HEK293 (cell line): ENCODE measurements around the gene MC1R.

ENCODE experiments used
- CTCF ChIA-PET: fragments of 350-600 bp; formaldehyde crosslinking; extraction: SDS; loops from one replicate; lab custom pipeline; 2021; ENCODE audit warnings: antibody characterized with exemption; lab: Yijun Ruan, JAX
- POLR2A ChIA-PET: fragments of 300-600 bp; formaldehyde crosslinking; extraction: SDS; loops from one replicate; lab custom pipeline; 2020; ENCODE audit warnings: antibody characterized with exemption, inconsistent platforms; lab: Yijun Ruan, JAX
- H3K27ac ChIP-seq: fragments of 200-500 bp; sonication (Bioruptor generic); 2 replicates; pipeline ENCODE4 v1.5.1; 2014; ENCODE audit warnings: low read depth, low read length, control low read depth, inconsistent platforms; ENCODE audit errors: extremely low read depth
- H3K36me3 ChIP-seq, 2 experiments: fragments of 200-500 bp in 1 of 2; sonication (Bioruptor generic) in 1 of 2; 1 replicate in 1 of 2; 2 replicates in 1 of 2; pipeline ENCODE4 v1.5.1; 2014 to 2017; ENCODE audit warnings: inconsistent platforms in 2 of 2, low read length in 2 of 2; ENCODE audit not compliant: control insufficient read depth in 2 of 2, insufficient read depth in 1 of 2
- H3K4me1 ChIP-seq: fragments of 200-500 bp; sonication (Bioruptor generic); 2 replicates; pipeline ENCODE4 v1.5.1; 2014; ENCODE audit warnings: mild to moderate bottlenecking, low read length, inconsistent platforms; ENCODE audit not compliant: control insufficient read depth, insufficient read depth
- H3K4me3 ChIP-seq: 2 replicates; pipeline ENCODE4 v1.5.1; 2011; ENCODE audit warnings: low read depth, mild to moderate bottlenecking, control low read depth, low read length, moderate library complexity
- H3K9me3 ChIP-seq: fragments of 200-500 bp; sonication (Bioruptor generic); 2 replicates; pipeline ENCODE4 v1.5.1; 2014; ENCODE audit warnings: low read depth, low read length, inconsistent platforms; ENCODE audit not compliant: control insufficient read depth, insufficient read depth
- GLIS2 ChIP-seq: fragments of 450-650 bp; formaldehyde crosslinking; IDR thresholded peaks from 2 replicates; pipeline ENCODE4 v1.5.1; 2016; ENCODE audit warnings: missing biosample characterization, missing genetic modification characterization
- IKZF3 ChIP-seq: fragments of 450-650 bp; IDR thresholded peaks from 2 replicates; pipeline ENCODE4 v1.5.0; 2018; ENCODE audit warnings: missing biosample characterization, mild to moderate bottlenecking, missing genetic modification characterization, moderate library complexity
- KLF9 ChIP-seq: fragments of 450-650 bp; formaldehyde crosslinking; IDR thresholded peaks from 2 replicates; pipeline ENCODE4 v1.5.1; 2016; ENCODE audit warnings: missing biosample characterization, missing genetic modification characterization, low read depth
- OVOL3 ChIP-seq: fragments of 450-650 bp; formaldehyde crosslinking; IDR thresholded peaks from 2 replicates; pipeline ENCODE4 v1.5.1; 2016; ENCODE audit warnings: missing biosample characterization, missing genetic modification characterization
- PRDM1 ChIP-seq: fragments of 450-650 bp; formaldehyde crosslinking; IDR thresholded peaks from 2 replicates; pipeline ENCODE4; 2016; ENCODE audit warnings: missing biosample characterization, missing genetic modification characterization
- SALL2 ChIP-seq: fragments of 450-650 bp; formaldehyde crosslinking; IDR thresholded peaks from 2 replicates; pipeline ENCODE4 v1.5.0; 2017; ENCODE audit warnings: missing biosample characterization, mild to moderate bottlenecking, missing genetic modification characterization, borderline replicate concordance
- SCRT1 ChIP-seq: fragments of 450-650 bp; formaldehyde crosslinking; IDR thresholded peaks from 2 replicates; pipeline ENCODE4 v1.5.1; 2016; ENCODE audit warnings: missing biosample characterization, missing genetic modification characterization, borderline replicate concordance
- SP7 ChIP-seq: fragments of 450-650 bp; formaldehyde crosslinking; IDR thresholded peaks from 2 replicates; pipeline ENCODE4 v1.5.1; 2016; ENCODE audit warnings: missing biosample characterization, missing genetic modification characterization
- TRIM28 ChIP-seq: IDR thresholded peaks from 2 replicates; pipeline ENCODE4 v1.6.1; 2011; ENCODE audit warnings: low read length, control low read depth, borderline replicate concordance
- ZBTB20 ChIP-seq: fragments of 450-650 bp; formaldehyde crosslinking; IDR thresholded peaks from 2 replicates; pipeline ENCODE4 v1.5.1; 2016; ENCODE audit warnings: missing biosample characterization, missing genetic modification characterization
- ZNF114 ChIP-seq: fragments of 450-650 bp; formaldehyde crosslinking; IDR thresholded peaks from 2 replicates; pipeline ENCODE4 v1.5.0; 2017; ENCODE audit warnings: missing biosample characterization, missing genetic modification characterization
- ZNF133 ChIP-seq: fragments of 450-650 bp; formaldehyde crosslinking; IDR thresholded peaks from 2 replicates; pipeline ENCODE4 v1.5.1; 2016; ENCODE audit warnings: missing biosample characterization, missing genetic modification characterization
- ZNF155 ChIP-seq: fragments of 450-650 bp; formaldehyde crosslinking; IDR thresholded peaks from 2 replicates; pipeline ENCODE4 v1.5.1; 2016; ENCODE audit warnings: missing biosample characterization, missing genetic modification characterization
- ZNF302 ChIP-seq: fragments of 450-650 bp; formaldehyde crosslinking; IDR thresholded peaks from 2 replicates; pipeline ENCODE4 v1.5.1; 2016; ENCODE audit warnings: missing biosample characterization, missing genetic modification characterization, low read depth
- ZNF335 ChIP-seq: fragments of 450-650 bp; formaldehyde crosslinking; conservative IDR thresholded peaks from 2 replicates; pipeline ENCODE4 v1.5.1; 2016; ENCODE audit warnings: missing biosample characterization, missing genetic modification characterization
- ZNF341 ChIP-seq: fragments of 450-650 bp; formaldehyde crosslinking; IDR thresholded peaks from 2 replicates; pipeline ENCODE4; 2016; ENCODE audit warnings: low read depth, missing biosample characterization, missing genetic modification characterization
- ZNF37A ChIP-seq: fragments of 450-650 bp; IDR thresholded peaks from 2 replicates; pipeline ENCODE4 v1.5.1; 2018; ENCODE audit warnings: missing biosample characterization, missing genetic modification characterization
- ZNF394 ChIP-seq: fragments of 450-650 bp; formaldehyde crosslinking; IDR thresholded peaks from 2 replicates; pipeline ENCODE4 v1.5.1; 2016; ENCODE audit warnings: missing biosample characterization, missing genetic modification characterization, mild to moderate bottlenecking, moderate library complexity, borderline replicate concordance
- ZNF426 ChIP-seq: fragments of 450-650 bp; formaldehyde crosslinking; IDR thresholded peaks from 2 replicates; pipeline ENCODE4 v1.5.1; 2017; ENCODE audit warnings: missing biosample characterization, missing genetic modification characterization, mild to moderate bottlenecking, inconsistent platforms, moderate library complexity
- ZNF501 ChIP-seq: fragments of 450-650 bp; formaldehyde crosslinking; IDR thresholded peaks from 2 replicates; pipeline ENCODE4 v1.5.1; 2016; ENCODE audit warnings: missing biosample characterization, missing genetic modification characterization
- ZNF529 ChIP-seq: fragments of 450-650 bp; formaldehyde crosslinking; IDR thresholded peaks from 2 replicates; pipeline ENCODE4 v1.5.1; 2017; ENCODE audit warnings: missing genetic modification characterization, missing biosample characterization; ENCODE audit not compliant: insufficient replicate concordance
- ZNF600 ChIP-seq: fragments of 450-650 bp; formaldehyde crosslinking; IDR thresholded peaks from 2 replicates; pipeline ENCODE4 v1.5.1; 2016; ENCODE audit warnings: missing biosample characterization, missing genetic modification characterization
- ZNF626 ChIP-seq: fragments of 450-650 bp; sonication (Bioruptor Pico); formaldehyde crosslinking; IDR thresholded peaks from 2 replicates; pipeline ENCODE4 v1.5.1; 2018; ENCODE audit warnings: missing biosample characterization, missing genetic modification characterization, inconsistent platforms
- ZNF747 ChIP-seq: fragments of 450-650 bp; formaldehyde crosslinking; IDR thresholded peaks from 2 replicates; pipeline ENCODE4 v1.5.1; 2016; ENCODE audit warnings: missing biosample characterization, missing genetic modification characterization
- ZNF776 ChIP-seq: fragments of 450-650 bp; formaldehyde crosslinking; IDR thresholded peaks from 2 replicates; pipeline ENCODE4 v1.5.0; 2017; ENCODE audit warnings: missing biosample characterization, missing genetic modification characterization, borderline replicate concordance
- TF ChIP-seq, protein P1 (sequence below): fragments of 450-650 bp; formaldehyde crosslinking; IDR thresholded peaks from 2 replicates; pipeline ENCODE4 v1.5.1; 2016; ENCODE audit warnings: missing biosample characterization, missing genetic modification characterization
- TF ChIP-seq, protein P2 (sequence below): fragments of 450-650 bp; formaldehyde crosslinking; IDR thresholded peaks from 2 replicates; pipeline ENCODE4 v1.5.1; 2017; ENCODE audit warnings: missing biosample characterization, missing genetic modification characterization
- TF ChIP-seq, protein P3 (sequence below): fragments of 450-650 bp; formaldehyde crosslinking; optimal IDR thresholded peaks from 2 replicates; pipeline ENCODE3; 2016; ENCODE audit warnings: missing biosample characterization, mild to moderate bottlenecking, missing genetic modification characterization
- TF ChIP-seq, protein P4 (sequence below): fragments of 450-650 bp; formaldehyde crosslinking; IDR thresholded peaks from 2 replicates; pipeline ENCODE4 v1.5.1; 2016; ENCODE audit warnings: missing biosample characterization, missing genetic modification characterization
- TF ChIP-seq, protein P5 (sequence below): fragments of 450-650 bp; formaldehyde crosslinking; IDR thresholded peaks from 2 replicates; pipeline ENCODE4 v1.5.1; 2017; ENCODE audit warnings: missing biosample characterization, missing genetic modification characterization

The MC1R gene

DNA sequence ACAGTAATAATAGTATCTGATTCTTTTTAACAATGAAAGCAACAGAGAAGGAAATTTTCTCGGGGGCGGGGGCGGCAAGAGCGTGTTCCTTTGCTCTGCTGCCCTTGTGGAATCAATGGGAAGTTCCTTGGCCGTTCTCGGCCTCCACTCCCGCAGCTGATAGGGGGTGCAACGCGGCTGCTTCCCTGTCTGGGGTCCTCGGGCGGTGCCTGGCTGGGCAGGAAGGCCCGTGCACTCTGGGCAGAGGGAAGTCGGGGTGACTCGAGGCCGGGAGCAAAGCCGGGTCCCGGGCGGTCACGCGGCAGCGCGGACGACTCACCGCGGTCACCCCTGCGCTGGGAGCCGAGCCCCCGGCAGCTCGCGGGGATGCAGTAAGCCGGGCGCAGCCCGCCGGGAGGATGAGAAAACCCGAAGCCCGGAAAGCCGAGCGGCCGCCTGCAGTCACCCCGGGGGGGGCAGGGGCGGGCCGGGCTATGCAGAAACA, 7.0 kb downstream of the MC1R start (continued):
- TF ChIP-seq, protein P1, sequence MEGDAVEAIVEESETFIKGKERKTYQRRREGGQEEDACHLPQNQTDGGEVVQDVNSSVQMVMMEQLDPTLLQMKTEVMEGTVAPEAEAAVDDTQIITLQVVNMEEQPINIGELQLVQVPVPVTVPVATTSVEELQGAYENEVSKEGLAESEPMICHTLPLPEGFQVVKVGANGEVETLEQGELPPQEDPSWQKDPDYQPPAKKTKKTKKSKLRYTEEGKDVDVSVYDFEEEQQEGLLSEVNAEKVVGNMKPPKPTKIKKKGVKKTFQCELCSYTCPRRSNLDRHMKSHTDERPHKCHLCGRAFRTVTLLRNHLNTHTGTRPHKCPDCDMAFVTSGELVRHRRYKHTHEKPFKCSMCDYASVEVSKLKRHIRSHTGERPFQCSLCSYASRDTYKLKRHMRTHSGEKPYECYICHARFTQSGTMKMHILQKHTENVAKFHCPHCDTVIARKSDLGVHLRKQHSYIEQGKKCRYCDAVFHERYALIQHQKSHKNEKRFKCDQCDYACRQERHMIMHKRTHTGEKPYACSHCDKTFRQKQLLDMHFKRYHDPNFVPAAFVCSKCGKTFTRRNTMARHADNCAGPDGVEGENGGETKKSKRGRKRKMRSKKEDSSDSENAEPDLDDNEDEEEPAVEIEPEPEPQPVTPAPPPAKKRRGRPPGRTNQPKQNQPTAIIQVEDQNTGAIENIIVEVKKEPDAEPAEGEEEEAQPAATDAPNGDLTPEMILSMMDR, result peak; percentile 59
- TF ChIP-seq ZNF600 (no peak), ZNF302 (no peak), GLIS2 (peak; percentile 86; the same call in 1 of the 2 replicates), IKZF3 (tag by site-specific recombination) (0 out of 2 replicates have a peak, but pooled peaks have one; percentile 42), ZNF341 (peak; percentile 91), ZNF501 (tag by site-specific recombination) (no peak), ZNF335 (tag by site-specific recombination) (0 out of 2 replicates have a peak, but pooled peaks have one; percentile 65), ZNF114 (tag by site-specific recombination) (no peak), ZBTB20 (tag by site-specific recombination) (peak; percentile 80), ZNF776 (tag by site-specific recombination) (no peak), KLF9 (no peak), ZNF426 (no peak), ZNF37A (tag by site-specific recombination) (no peak), ZNF155 (tag by site-specific recombination) (no peak), SP7 (tag by site-specific recombination) (no peak), OVOL3 (no peak), PRDM1 (no peak)
- TF ChIP-seq, protein P2, sequence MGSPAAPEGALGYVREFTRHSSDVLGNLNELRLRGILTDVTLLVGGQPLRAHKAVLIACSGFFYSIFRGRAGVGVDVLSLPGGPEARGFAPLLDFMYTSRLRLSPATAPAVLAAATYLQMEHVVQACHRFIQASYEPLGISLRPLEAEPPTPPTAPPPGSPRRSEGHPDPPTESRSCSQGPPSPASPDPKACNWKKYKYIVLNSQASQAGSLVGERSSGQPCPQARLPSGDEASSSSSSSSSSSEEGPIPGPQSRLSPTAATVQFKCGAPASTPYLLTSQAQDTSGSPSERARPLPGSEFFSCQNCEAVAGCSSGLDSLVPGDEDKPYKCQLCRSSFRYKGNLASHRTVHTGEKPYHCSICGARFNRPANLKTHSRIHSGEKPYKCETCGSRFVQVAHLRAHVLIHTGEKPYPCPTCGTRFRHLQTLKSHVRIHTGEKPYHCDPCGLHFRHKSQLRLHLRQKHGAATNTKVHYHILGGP (tag by site-specific recombination), result no peak
- TF ChIP-seq, protein P3, sequence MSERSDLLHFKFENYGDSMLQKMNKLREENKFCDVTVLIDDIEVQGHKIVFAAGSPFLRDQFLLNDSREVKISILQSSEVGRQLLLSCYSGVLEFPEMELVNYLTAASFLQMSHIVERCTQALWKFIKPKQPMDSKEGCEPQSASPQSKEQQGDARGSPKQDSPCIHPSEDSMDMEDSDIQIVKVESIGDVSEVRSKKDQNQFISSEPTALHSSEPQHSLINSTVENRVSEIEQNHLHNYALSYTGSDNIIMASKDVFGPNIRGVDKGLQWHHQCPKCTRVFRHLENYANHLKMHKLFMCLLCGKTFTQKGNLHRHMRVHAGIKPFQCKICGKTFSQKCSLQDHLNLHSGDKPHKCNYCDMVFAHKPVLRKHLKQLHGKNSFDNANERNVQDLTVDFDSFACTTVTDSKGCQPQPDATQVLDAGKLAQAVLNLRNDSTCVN (tag by site-specific recombination), result peak; percentile 62

DNA sequence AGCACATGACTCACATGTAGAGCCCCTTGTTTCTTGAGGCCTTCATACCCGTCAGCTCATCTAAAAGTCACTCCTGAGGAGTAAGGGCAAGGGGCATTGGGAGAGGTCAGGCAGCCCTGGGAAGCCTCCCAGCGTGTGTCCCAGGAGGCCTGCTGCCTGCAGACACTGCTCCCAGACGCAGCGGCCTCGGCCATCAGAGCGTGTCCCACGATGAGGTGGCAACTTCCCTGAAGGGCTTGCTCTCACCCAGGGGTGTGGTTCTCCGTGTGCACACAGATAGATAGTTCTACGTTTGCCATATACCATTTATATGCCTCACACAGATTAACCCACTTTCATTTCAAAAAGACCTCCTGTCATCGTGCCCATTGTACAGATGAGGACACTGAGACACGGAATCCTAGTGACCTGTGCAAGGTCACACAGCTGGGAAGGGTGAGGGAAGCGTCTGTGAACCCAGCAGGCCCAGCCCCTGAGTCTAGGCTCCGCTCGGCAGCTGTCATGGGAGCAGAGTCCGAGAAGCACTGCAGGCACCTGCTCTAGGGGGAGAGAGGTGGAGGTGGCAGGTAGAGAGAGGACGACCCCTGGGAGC, 12.7 kb downstream of the MC1R start:
- ChIA-PET CTCF (interaction anchor here (1.1 kb wide), 1 partner anchor 21 kb away, joined by 3 read pairs; no protein-coding TSS in a partner anchor), POLR2A (interaction anchor here (1.3 to 1.8 kb wide), 2 partner anchors 9 to 34 kb away, joined by 4 to 9 read pairs; partner anchors contain the start of gene TUBB3)
- TF ChIP-seq, protein P4, sequence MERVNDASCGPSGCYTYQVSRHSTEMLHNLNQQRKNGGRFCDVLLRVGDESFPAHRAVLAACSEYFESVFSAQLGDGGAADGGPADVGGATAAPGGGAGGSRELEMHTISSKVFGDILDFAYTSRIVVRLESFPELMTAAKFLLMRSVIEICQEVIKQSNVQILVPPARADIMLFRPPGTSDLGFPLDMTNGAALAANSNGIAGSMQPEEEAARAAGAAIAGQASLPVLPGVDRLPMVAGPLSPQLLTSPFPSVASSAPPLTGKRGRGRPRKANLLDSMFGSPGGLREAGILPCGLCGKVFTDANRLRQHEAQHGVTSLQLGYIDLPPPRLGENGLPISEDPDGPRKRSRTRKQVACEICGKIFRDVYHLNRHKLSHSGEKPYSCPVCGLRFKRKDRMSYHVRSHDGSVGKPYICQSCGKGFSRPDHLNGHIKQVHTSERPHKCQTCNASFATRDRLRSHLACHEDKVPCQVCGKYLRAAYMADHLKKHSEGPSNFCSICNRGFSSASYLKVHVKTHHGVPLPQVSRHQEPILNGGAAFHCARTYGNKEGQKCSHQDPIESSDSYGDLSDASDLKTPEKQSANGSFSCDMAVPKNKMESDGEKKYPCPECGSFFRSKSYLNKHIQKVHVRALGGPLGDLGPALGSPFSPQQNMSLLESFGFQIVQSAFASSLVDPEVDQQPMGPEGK (tag by site-specific recombination), result no peak
- TF ChIP-seq, protein P5, sequence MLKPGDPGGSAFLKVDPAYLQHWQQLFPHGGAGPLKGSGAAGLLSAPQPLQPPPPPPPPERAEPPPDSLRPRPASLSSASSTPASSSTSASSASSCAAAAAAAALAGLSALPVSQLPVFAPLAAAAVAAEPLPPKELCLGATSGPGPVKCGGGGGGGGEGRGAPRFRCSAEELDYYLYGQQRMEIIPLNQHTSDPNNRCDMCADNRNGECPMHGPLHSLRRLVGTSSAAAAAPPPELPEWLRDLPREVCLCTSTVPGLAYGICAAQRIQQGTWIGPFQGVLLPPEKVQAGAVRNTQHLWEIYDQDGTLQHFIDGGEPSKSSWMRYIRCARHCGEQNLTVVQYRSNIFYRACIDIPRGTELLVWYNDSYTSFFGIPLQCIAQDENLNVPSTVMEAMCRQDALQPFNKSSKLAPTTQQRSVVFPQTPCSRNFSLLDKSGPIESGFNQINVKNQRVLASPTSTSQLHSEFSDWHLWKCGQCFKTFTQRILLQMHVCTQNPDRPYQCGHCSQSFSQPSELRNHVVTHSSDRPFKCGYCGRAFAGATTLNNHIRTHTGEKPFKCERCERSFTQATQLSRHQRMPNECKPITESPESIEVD (tag by site-specific recombination), result no peak
- no peak for TF ChIP-seq ZNF626 (tag by site-specific recombination)
- TF ChIP-seq ZNF302, result no peak
- no peak for TF ChIP-seq SALL2 (tag by site-specific recombination)
- TF ChIP-seq ZNF747, result no peak
- TF ChIP-seq ZNF529 (tag by site-specific recombination), result no peak
- no peak for TF ChIP-seq SCRT1 (tag by site-specific recombination)
- no peak for TF ChIP-seq ZNF394 (tag by site-specific recombination)
- no peak for TF ChIP-seq ZNF133 (tag by site-specific recombination)
- no peak for TF ChIP-seq GLIS2
- TF ChIP-seq TRIM28, result no peak

More for the DNA sequence above, 12.7 kb downstream of the MC1R start:
- H3K27ac ChIP-seq, result no peak overlapping the region
- no peaks in the 10 kb centered on the region for H3K9me3 ChIP-seq
- H3K4me3 ChIP-seq, result no peak overlapping the region
- peaks cover 0 to 5% of the 10 kb centered on the region in 2 experiments; a peak in 1 of 3 replicates for H3K36me3 ChIP-seq
- H3K4me1 ChIP-seq, result no peaks in the 10 kb centered on the region
